HK-2 (cell line): Measurements from ENCODE around the gene LRRFIP1.
"Not testable (repeated sequence)": the region's sequence is repeated elsewhere in the genome, so short reads cannot be mapped to it uniquely, and the experiment has no call there.

Source experiments
- DNase-seq: peaks from one replicate; pipeline ENCODE4 v3.0.0-alpha.2; 2018; ENCODE audit not compliant: unreplicated experiment

LRRFIP1 gene

DNA sequence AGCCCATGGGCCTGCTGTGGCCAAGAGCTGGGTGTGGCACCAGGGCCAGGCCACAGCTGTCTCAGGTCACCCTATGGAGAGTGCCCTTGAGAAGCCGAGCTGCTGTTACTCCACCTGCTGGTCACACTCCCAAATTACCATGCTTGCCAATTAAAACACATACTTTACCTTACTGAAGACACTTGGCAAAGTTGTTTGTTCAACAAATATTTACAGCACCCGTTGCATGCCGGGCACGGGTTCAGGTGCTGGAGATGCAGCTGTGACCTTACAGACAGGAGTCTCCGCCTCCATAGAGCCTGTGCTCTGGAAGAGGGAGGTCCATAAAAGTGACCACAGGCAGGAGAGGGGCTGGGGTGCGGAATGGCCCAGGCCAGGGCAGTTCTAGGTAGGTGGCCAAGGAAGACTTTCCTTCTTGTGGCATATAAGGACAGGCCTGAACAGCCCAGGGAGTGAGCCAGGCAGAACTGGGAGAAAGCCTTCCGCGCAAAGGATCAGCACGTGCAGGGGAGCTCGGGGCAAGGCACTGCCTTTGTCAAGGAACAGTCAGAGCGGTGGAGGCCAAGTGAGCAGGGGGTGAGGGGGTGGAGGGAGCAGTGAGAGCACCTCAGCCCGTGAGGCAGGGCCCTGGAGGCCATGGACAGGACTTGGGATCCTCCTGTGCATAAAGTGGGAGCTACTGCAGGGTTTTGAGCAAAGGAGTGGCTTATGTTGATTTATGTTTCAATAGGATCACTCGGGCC is 147.6 kb downstream of the LRRFIP1 start:
- peak; percentile 44 for DNase-seq

- no peak for DNase-seq
These were observed 152.1 kb downstream of the LRRFIP1 start for GRCh38 chr2:237779521-237779920.

- no peak for DNase-seq
These were observed 154.8 kb downstream of the LRRFIP1 start for GRCh38 chr2:237782181-237782580.

- not testable (repeated sequence) for DNase-seq
These were observed 156.3 kb downstream of the LRRFIP1 start for GRCh38 chr2:237783678-237784077.

- DNase-seq = no peak
These were observed 159.5 kb downstream of the LRRFIP1 start for GRCh38 chr2:237786936-237787335.

DNA sequence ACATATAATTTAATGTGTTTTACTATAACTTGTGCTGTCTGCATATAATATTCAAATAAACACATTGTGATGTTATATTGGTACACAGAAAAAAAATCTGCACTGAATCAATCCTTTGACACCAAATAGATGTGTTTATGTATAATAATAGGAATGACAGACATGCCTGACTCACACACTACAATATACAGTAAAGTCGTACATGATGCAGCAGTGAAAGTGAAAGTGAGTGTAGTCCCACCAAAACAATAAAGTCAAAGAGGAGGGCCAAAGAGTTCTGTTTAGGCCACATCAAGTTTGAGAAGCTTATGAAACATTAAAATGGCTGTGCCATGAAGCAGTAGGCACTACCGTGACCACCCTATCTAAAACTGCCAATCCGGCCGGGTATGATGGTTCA is 163.0 kb downstream of the LRRFIP1 start:
- DNase-seq = no peak

GRCh38 chr2:237791977-237792727 is 164.8 kb downstream of the LRRFIP1 start:
- no peak for DNase-seq

DNA sequence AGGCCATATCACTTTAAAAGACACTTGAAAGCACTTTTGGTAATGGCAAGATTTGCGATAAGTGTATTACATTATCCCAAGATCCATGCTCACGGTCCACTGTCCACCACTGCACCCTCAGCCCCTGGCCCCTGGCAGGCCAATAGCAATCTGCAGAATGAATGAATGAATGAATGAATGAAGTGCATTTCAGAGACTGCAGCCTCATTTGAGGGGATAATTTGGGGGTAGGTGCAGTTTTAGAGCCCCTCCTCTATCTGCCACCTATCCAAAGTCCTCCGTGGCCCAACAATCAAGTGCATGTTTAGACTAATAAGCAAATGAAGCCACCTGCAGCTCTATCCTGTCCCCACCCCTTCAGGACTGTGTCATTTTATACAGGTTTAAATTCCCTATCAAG is 169.9 kb downstream of the LRRFIP1 start:
- DNase-seq = no peak

DNA sequence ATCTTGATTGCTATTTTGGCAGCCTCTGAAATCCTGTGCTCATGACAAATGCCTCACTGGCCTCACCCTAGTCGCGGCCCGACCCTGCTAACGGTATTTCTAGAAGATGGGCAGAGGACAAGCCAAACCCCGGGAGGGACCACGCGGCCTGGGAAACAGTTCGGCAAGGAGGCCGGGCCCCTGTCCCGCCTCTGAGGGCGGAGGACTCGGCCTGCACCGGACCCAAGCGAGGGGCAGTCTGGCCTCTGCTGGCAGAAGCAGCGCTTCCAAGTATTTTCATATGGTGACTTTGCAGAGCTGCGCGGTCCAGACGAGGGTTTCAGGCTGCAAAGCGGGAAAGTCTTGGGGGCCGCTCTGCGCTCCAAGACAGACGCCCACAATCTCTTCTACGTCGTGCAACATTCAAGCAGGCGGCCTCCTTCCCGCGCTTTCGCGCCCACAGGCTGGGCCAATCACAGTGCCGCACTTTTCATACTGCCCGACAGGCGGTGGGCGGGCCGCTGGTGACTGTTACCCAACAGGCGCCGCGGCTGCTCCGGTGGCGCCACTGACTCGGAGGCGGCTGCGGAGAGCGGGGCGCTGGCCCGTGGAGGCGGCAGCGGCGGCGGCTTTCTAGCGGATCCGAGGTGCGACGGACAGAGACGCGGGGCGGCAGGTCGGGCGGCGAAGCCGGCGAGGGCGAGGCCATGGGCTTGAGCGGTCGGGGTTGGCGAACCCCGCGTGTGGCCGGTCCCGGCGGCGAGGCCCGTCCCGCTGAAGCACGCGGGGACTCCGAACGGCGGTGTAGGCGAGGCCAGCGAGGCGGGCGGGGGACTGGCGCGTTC is 171.1 kb downstream of the LRRFIP1 start, which contains the start of gene RBM44:
Gene RBM44, plus strand, starts transcription at position 544 of the 824 bp plus-strand sequence. CDS start 14,831 bp downstream, outside the sequence.
- DNase-seq = no peak

DNA sequence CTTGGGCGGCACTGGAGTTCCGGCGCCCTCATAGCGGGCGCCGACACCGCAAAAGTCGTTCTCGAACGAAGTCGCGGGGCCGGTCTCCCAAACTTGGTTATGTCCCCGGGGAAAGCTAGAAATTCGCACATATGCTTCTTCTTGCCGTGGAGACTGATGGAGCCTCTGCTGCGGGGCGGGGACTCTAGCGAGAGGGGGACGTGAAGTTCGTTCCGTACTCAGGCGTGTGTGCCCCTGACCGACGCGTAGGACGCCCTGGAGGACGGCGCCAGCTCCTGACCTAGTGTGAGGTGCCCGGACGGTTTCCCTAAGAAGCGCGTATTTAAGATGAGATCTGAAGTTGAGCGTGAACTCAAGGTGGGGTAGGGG is 171.7 kb downstream of the LRRFIP1 start:
- no peak for DNase-seq

- no peak for DNase-seq
These were observed 174.1 kb downstream of the LRRFIP1 start for GRCh38 chr2:237801466-237801865.

GRCh38 chr2:237806334-237806733 is 178.9 kb downstream of the LRRFIP1 start:
- no peak for DNase-seq

GRCh38 chr2:237815637-237816036 is 188.2 kb downstream of the LRRFIP1 start:
- no peak for DNase-seq

- no peak for DNase-seq
These were observed 189.1 kb downstream of the LRRFIP1 start for GRCh38 chr2:237816531-237816930.

DNA sequence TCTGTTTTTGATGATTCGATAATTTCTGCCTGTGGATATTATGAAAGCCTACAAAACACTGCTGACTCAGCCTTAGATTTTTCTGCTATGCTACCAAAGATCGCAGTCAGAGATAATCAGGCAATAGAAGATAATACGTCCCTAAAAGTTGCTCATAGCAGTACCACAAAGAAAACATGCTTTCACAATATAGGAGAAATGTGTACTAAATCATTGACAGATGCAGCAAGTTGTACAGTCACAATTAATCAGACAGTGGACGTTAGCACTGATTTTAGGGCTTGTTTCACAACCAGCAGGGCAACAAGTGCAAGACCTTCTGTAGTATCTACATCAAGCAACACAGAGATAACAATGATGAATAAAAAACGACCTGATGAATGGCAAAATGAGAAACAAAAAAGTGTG is 190.7 kb downstream of the LRRFIP1 start:
- DNase-seq = no peak

DNA sequence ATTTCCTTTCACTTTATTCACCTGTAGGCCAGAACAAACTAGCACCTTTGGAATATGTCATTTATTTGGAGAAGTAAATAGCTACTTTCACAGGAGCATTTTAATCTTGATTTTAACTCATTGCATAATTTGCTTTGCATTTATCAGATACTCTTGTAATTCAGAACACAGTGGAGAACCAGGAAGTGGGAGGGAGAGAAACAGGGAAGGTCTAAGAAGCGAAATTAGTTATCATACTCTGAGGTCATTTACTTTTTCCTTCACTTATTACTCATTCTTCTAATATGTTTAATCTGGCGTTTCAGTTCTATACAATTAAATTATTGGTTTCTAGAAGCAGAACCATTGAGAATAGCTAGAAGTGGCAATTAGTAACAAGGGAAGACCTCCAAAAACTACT is 191.8 kb downstream of the LRRFIP1 start:
- no peak for DNase-seq

- DNase-seq = no peak
These were observed 193.0 kb downstream of the LRRFIP1 start for GRCh38 chr2:237820421-237820820.

DNA sequence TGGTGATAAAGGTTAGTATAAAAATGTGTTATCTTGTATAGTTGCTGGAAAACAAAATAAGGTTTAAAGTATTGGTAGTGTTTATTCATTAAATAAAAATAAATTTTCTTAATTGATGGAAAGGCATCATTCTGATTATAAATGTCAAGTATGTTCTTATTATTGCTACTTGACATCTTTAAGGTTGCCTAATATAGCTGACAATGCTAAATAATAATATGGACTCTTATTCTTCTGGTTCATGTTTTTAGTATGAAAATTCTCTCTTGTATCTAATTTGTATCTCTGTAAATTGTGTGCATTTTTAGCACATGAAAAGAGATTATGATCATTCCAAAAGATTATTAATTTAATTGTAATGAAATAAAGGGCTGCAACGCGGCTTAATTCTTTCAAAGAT is 196.2 kb downstream of the LRRFIP1 start:
- DNase-seq = no peak

- no peak for DNase-seq
These were observed 196.7 kb downstream of the LRRFIP1 start for GRCh38 chr2:237824085-237824484.

- no peak for DNase-seq
These were observed 200.1 kb downstream of the LRRFIP1 start for GRCh38 chr2:237827421-237827987.
